Tibial nerve (tissue), 4 donors: ENCODE measurements around the gene CEP112. TPM values are rescaled to one million over a fixed set of nuclear protein-coding genes. Genes with fewer than 3 reads are reported as not detected.

Experiments
- DNase-seq, 2 donors: peaks; one replicate each; pipeline ENCODE4 v3.0.0-alpha.2; 2019; ENCODE audit warnings: low spot score in 2 of 2
- H3K27ac ChIP-seq, 4 donors: fragments of 200-600 bp; sonication (generic) in 3 of 4; one replicate each; pipeline ENCODE4 v1.5.1; 2017 to 2019; ENCODE audit warnings: mild to moderate bottlenecking in 1 of 4
- H3K27me3 ChIP-seq, 2 donors: fragments of 200-600 bp; sonication (generic) in 1 of 2; one replicate each; pipeline versions ENCODE4 v1.5.1 to v1.6.0; 2017 to 2019
- H3K36me3 ChIP-seq, 3 donors: fragments of 200-600 bp; sonication (generic); one replicate each; pipeline ENCODE4 v1.5.1; 2018 to 2019
- H3K4me1 ChIP-seq, 4 donors: fragments of 200-600 bp; sonication (generic) in 3 of 4; one replicate each; pipeline ENCODE4 v1.5.1; 2017 to 2019
- H3K4me3 ChIP-seq, 4 donors: fragments of 200-600 bp; sonication (generic) in 3 of 4; one replicate each; pipeline ENCODE4 v1.5.1; 2017 to 2019; ENCODE audit warnings: mild to moderate bottlenecking in 1 of 4, moderate library complexity in 1 of 4
- H3K9me3 ChIP-seq, 4 donors: fragments of 200-600 bp; sonication (generic) in 3 of 4; one replicate each; pipeline ENCODE4 v1.5.1; 2017 to 2019
- EP300 ChIP-seq, 2 donors: sonication (generic); formaldehyde crosslinking; IDR thresholded peaks; one replicate each; pipeline ENCODE4 v1.6.1; 2017; ENCODE audit warnings: antibody characterized with exemption in 2 of 2, mild to moderate bottlenecking in 1 of 2
- POLR2A ChIP-seq, 2 donors: fragments of 450-650 bp; IDR thresholded peaks; one replicate each; pipeline ENCODE4 v1.6.1; 2017; ENCODE audit warnings: antibody characterized with exemption in 2 of 2, mild to moderate bottlenecking in 2 of 2, moderate library complexity in 2 of 2
- WGBS, 2 donors: methylation state at CpG; one replicate each; pipeline ENCODE4 v1.1.5; 2018; 5-methylcytosine and 5-hydroxymethylcytosine counted together
- total RNA-seq, 4 donors: library from RNA; depleted of rRNA; stranded (reverse); fragments of >200 nt; gene quantifications; one replicate each; pipeline ENCODE4 v1.1.0, GENCODE V29; 2016
- TF ChIP-seq, protein P1 (sequence below), 5 experiments: fragments of 200-600 bp in 3 of 5; fragments of 450-650 bp in 2 of 5; sonication (generic) in 3 of 5; IDR thresholded peaks; one replicate each; pipeline ENCODE4 v1.5.1; 2016 to 2019; ENCODE audit warnings: antibody characterized with exemption in 5 of 5, mild to moderate bottlenecking in 3 of 5, moderate library complexity in 2 of 5

The CEP112 gene
- total RNA-seq, 4 donors from 2014 or later = 26.0 to 46.8 (median 34.2) TPM

DNA sequence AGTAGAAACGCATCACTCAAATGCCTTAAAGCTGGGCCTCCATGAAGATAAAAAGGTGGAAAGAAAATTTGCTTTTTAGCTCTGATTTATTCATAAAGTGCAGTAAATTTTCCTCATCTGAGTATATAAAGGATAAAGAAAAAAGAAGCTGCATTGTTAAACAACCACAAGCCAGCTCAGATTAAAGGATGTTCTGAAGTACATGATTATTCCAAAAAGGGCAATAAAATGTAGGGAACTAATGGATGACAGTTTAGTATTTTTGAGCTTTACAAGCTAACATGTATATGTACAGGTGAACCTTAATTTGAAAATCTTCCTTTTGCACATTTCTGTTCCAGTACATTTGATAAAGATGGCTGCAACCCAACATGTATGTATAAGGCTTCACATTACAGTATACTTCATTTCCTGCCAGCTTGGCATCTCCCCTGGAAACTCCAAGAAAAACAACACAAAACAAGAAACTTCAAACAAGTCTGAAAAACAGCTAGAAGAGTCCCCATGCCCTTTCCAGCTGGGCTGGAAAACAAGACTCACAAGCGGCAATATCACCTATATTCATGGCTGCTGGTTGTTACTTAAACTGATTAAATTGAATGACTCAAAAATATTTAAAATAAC, 225.7 kb downstream of the CEP112 start:
- Histone ChIP-seq H3K9me3 (no peaks in the 10 kb centered on the region), H3K36me3 (no peaks in the 10 kb centered on the region), H3K4me3 (no peak overlapping the region), H3K27ac (no peak overlapping the region), H3K4me1 (no peaks in the 10 kb centered on the region), H3K27me3 (no peaks in the 10 kb centered on the region)
- 67 to 82% methylated on average over 2 of the region's 2 CpGs for WGBS, 2 donors
- DNase-seq = no peak
- TF ChIP-seq EP300 (IDR thresholded peaks at IDR 0.05) = no peak
- TF ChIP-seq POLR2A (IDR thresholded peaks at IDR 0.05) = no peak
- TF ChIP-seq, protein P1, sequence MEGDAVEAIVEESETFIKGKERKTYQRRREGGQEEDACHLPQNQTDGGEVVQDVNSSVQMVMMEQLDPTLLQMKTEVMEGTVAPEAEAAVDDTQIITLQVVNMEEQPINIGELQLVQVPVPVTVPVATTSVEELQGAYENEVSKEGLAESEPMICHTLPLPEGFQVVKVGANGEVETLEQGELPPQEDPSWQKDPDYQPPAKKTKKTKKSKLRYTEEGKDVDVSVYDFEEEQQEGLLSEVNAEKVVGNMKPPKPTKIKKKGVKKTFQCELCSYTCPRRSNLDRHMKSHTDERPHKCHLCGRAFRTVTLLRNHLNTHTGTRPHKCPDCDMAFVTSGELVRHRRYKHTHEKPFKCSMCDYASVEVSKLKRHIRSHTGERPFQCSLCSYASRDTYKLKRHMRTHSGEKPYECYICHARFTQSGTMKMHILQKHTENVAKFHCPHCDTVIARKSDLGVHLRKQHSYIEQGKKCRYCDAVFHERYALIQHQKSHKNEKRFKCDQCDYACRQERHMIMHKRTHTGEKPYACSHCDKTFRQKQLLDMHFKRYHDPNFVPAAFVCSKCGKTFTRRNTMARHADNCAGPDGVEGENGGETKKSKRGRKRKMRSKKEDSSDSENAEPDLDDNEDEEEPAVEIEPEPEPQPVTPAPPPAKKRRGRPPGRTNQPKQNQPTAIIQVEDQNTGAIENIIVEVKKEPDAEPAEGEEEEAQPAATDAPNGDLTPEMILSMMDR (IDR thresholded peaks at IDR 0.05) = no peak

DNA sequence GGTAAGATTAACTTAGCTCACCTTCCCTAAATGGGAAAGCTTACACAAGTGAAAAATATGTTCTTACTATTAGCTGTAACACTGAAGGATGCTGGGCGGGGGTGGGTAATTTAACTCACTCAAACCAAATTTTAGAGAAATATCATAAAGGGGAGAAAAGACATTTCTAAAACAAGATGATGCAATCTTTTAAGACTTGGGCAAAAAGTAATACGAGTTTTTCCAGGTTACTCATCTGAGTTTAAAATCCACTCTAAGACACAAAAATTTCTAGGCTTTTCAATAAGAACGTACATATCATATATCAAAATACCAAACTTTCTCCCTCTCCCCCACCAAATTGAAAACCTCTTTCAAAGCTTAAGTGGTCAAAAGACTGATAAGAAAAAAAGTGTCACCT, 228.8 kb downstream of the CEP112 start:
- Histone ChIP-seq H3K4me1 (no peaks in the 10 kb centered on the region), H3K27ac (no peak overlapping the region), H3K9me3 (peaks cover 0 to 13% (median 0%) of the 10 kb centered on the region in 4 donors), H3K4me3 (no peak overlapping the region), H3K36me3 (peaks cover 0 to 22% (median 0%) of the 10 kb centered on the region in 3 donors), H3K27me3 (no peaks in the 10 kb centered on the region)
- WGBS, 2 donors = 94 to 96% methylated on average over 3 of the region's 3 CpGs
- TF ChIP-seq POLR2A (IDR thresholded peaks at IDR 0.05) = no peak
- TF ChIP-seq, protein P1 (IDR thresholded peaks at IDR 0.05) = no peak
- no peak for TF ChIP-seq EP300 (IDR thresholded peaks at IDR 0.05)
- no peak for DNase-seq

DNA sequence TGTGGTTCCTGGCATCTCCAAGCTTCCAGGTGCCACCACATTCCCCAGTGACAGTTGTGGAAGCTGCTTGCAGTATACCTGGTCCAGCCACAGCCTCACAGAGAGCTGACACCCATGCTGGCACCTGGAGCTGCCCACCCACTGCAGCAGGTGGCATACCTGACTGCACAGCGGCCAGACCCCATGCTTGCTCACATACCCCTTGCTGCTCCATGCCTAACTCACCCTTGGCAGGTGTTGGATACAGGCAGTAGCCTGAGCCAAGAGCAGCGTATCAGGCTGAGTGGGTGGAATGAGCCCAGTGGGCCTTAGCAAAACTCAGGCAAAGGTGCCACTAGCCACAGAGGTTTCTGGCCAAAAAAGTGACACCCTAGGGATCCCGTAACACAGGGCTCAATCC, 232.3 kb downstream of the CEP112 start:
- Histone ChIP-seq H3K36me3 (peaks cover 0 to 33% (median 0%) of the 10 kb centered on the region in 3 donors), H3K4me3 (no peak overlapping the region), H3K27ac (no peak overlapping the region), H3K27me3 (no peaks in the 10 kb centered on the region), H3K9me3 (peaks cover 0 to 32% (median 5%) of the 10 kb centered on the region in 4 donors), H3K4me1 (no peaks in the 10 kb centered on the region)
- TF ChIP-seq POLR2A (IDR thresholded peaks at IDR 0.05) (no peak), EP300 (IDR thresholded peaks at IDR 0.05) (no peak)
- TF ChIP-seq, protein P1 (IDR thresholded peaks at IDR 0.05) = no peak
- 98 to 100% methylated on average over 3 of the region's 3 CpGs for WGBS, 2 donors
- DNase-seq = no peak

DNA sequence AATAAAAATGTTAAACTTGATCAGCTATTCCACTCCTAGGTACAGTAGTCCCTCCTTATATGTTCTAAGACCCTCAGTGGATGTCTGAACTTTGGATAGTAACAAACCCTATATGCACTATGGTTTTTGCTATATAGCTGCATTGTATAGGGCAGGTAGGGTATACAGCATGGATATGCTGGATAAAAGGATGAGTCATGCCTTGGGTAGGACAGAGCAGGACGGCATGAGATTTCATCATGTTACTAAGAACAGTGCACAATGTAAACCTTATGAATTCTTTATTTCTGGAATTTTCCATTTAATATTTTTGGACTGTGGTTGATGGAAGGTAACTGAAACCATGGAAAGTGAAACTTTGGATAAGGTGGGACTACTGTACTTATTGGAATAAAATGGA, 235.1 kb downstream of the CEP112 start:
- DNase-seq = no peak
- no peaks in the 10 kb centered on the region for H3K4me1 ChIP-seq
- H3K36me3 ChIP-seq = peaks cover 0 to 48% (median 0%) of the 10 kb centered on the region in 3 donors
- TF ChIP-seq, protein P1 (IDR thresholded peaks at IDR 0.05) = no peak
- no peak for TF ChIP-seq POLR2A (IDR thresholded peaks at IDR 0.05)
- no peak overlapping the region for H3K27ac ChIP-seq
- WGBS, 2 donors = 93 to 97% methylated on average over 1 of the region's 1 CpG
- no peaks in the 10 kb centered on the region for H3K27me3 ChIP-seq
- H3K4me3 ChIP-seq = no peak overlapping the region
- H3K9me3 ChIP-seq = peaks cover 0 to 41% (median 5%) of the 10 kb centered on the region in 4 donors

DNA sequence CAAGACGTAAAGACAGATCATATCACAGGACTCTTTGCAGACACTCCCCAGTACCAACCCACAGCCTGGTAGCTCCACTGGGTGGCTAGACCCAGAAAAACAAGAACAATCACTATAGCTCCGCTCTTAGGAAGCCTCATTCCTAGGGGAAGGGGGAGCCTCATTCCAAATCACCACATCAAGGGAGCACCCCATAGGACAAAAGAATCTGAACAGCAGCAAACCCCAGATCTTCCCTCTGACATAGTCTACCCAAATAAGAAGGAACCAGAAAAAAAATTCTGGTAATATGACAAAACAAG, 237.8 kb downstream of the CEP112 start:
- TF ChIP-seq EP300 (IDR thresholded peaks at IDR 0.05) (no peak), POLR2A (IDR thresholded peaks at IDR 0.05) (no peak)
- TF ChIP-seq, protein P1 (IDR thresholded peaks at IDR 0.05) = no peak
- H3K4me3 ChIP-seq = no peak overlapping the region
- WGBS, 2 donors = 50 to 72% methylated on average over 2 of the region's 2 CpGs
- H3K36me3 ChIP-seq = peaks cover 0 to 35% (median 0%) of the 10 kb centered on the region in 3 donors
- no peak for DNase-seq
- H3K27ac ChIP-seq = no peak overlapping the region
- no peaks in the 10 kb centered on the region for H3K27me3 ChIP-seq
- H3K4me1 ChIP-seq = no peaks in the 10 kb centered on the region
- H3K9me3 ChIP-seq = peaks cover 0 to 37% (median 5%) of the 10 kb centered on the region in 4 donors
